NCI-H2107 (cell line): Measurements from ENCODE around the gene STK24.
"Not testable (repeated sequence)": the region's sequence is repeated elsewhere in the genome, so short reads cannot be mapped to it uniquely, and the experiment has no call there.

ENCODE experiments used
- DNase-seq: peaks from one replicate; lab custom pipeline; 2025; lab: John Stamatoyannopoulos, UW

STK24 gene

GRCh38 chr13:98576963-98577835, at the start of gene STK24:
Gene STK24 (minus strand): TSS chr13:98577107. CDS start chr13:98576786, 321 bp downstream.
- peak; percentile 52 for DNase-seq

DNA sequence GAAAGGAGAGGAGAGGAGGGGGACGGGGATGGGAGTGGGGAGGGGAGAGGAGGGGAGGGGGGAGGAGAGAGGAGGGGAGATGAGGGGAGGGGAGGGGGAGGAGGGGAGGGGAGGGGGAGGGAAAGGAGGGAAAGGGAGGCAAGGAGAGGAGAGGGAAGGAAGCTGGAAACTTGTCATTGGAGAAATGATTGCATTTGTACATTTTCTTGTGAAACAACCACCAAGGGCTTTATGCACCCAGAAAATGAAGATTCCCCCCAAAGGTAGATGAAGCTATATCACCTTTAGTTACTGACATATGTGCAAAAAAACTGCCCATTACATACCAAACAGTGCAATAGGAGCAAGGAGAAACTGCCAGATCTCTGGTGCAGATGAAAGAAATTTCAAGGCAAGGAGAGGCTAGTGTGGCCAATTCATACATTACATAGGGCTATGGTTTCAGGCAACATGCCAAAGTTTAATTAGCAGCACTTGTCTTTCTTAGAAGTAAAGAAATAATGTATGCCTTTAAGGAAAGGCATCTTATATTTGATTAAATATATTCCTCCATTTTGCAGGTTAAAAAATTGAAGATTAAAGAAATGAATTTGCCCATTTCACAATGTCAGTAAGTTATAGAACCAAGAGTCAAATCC, 49.5 kb upstream of the STK24 start:
- no peak for DNase-seq

DNA sequence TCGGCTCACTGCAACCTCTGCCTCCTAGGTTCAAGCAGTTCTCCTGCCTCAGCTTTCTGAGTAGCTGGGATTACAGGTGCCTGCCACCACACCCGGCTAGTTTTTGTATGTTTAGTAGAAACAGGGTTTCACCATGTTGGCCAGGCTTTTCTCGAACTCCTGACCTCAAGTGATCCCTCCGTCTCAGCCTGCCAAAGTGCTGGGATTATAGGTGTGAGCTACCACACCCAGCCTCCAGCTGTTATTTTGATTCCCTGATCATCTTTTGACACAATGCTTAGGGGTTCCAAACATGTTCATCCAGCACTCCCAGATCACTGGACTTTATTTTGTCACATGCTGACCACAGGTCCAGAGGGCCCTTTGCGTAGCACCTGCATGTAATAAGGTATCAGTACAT, 47.7 kb upstream of the STK24 start:
- DNase-seq: not testable (repeated sequence)

- DNase-seq: no peak
Observed at GRCh38 chr13:98622931-98623331, 46.0 kb upstream of the STK24 start.

DNA sequence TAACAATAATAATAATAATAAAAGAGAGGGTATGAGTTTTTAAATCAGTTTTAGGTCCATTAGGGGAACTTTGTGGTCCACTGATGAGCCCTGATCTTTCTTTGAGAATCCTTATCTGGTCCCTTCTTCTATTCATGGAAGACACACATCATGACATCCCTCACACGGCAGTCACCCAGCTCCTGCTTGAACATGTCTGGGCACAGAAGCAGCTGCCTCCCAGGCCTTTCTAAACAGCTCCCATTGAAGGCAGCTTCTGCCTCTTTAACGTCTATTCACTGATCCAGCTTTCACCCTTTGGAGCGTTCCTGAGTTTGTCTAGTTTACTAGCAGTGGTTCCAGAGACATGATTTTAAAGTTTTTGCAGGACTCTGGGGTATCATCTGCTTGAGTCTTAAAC, 42.6 kb upstream of the STK24 start:
- DNase-seq: no peak

DNA sequence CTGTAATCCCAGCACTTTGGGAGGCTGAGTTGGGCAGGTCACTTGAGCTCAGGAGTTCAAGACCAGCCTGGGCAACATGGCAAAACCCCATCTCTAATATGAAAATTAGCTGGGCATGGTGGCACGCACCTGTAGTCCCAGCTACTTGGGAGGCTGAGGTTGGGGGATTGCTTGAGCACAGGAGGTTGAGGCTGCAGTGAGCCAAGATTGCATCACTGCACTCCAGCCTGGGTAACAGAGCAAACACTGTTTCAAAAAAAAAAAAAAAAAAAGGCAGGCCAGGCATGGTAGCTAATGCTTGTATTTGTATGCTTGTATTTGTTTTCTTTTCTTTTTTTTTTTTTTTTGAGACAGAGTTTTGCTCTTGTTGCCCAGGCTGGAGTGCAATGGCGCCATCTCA, 38.7 kb upstream of the STK24 start:
- not testable (repeated sequence) for DNase-seq

- DNase-seq: no peak
Observed at GRCh38 chr13:98613591-98613990, 36.7 kb upstream of the STK24 start.

DNA sequence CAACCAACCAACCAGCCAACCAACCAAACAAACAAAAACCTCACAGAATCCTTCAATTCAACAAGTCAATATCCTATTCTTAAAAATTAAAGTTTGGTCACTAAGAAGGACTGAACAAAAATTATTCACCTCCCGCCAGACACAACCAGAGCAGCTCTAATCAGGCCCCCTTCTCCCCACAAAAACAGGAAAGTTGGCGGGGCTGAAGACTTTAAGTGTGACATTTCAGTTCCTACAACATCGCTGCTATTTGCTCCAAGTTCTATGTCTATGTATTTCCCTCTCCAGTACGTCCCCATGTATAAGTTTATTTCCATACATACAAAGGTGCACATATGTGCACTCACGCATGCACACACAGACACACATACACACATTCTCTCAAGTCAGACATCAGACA, 32.8 kb upstream of the STK24 start:
- DNase-seq: no peak

GRCh38 chr13:98606296-98606695, 29.4 kb upstream of the STK24 start:
- no peak for DNase-seq

DNA sequence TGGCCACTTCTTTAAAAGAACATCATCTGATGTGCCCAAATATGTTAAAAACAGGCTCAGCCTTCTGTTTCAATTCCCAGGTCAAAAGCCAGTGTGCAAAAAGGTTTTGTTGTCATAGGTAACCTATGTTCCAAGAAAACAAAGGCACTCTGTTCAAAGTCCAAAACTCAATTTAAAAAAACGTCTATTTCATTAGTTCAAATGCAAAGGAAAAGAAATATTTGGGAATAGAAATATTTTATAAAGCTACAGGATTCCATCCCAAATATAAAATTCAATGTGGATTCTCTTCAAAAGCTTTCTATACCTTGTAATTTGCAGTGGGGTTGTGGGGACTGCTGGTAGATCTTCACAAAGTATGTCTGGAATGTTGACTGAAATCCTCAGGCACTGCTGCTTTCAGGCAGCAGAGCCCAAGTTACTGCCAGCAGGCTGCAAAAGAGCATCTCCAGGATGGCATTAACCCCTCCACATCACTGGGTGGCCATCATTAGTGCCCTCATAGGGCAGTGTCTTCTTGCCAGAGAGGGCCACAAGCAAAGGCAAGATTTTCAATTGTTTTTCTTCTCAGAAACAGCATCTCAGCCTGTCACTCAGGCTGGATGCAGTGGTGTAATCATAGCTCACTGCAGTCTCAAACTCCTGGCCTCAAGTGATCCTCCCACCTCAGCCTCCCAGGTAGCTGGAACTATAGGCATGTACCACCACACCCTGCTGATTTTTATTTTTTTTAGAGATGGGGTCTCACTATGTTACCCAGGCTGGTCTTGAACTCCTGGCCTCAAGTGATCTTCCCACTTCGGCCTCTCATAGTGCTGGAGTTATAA, 22.8 kb upstream of the STK24 start:
- DNase-seq: no peak

GRCh38 chr13:98598043-98598442, 21.1 kb upstream of the STK24 start:
- DNase-seq: no peak

GRCh38 chr13:98595134-98595533, 18.2 kb upstream of the STK24 start:
- DNase-seq: no peak

- DNase-seq: no peak
Observed at GRCh38 chr13:98592362-98592732, 15.4 kb upstream of the STK24 start.

- DNase-seq: no peak
Observed at GRCh38 chr13:98591721-98592361, 14.9 kb upstream of the STK24 start.

DNA sequence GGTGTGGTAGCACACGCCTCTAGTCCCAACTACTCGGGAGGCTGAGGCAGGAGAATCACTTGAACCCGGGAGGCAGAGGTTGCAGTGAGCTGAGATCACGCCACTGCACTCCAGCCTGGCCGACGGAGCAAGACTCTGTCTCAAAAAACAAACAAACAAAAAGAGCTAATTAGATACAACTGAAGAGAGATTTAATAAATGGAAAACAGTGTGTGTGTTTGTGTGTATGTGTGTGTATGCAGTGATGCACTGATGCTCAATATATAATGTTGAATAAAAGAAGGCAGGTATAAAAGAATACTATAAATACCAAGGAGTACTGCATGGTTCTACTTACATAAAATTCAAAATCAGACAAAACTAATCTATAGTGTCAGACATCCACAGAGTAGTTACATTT, 13.6 kb upstream of the STK24 start:
- DNase-seq: not testable (repeated sequence)

- not testable (repeated sequence) for DNase-seq
Observed at GRCh38 chr13:98589516-98589915, 12.6 kb upstream of the STK24 start.

DNA sequence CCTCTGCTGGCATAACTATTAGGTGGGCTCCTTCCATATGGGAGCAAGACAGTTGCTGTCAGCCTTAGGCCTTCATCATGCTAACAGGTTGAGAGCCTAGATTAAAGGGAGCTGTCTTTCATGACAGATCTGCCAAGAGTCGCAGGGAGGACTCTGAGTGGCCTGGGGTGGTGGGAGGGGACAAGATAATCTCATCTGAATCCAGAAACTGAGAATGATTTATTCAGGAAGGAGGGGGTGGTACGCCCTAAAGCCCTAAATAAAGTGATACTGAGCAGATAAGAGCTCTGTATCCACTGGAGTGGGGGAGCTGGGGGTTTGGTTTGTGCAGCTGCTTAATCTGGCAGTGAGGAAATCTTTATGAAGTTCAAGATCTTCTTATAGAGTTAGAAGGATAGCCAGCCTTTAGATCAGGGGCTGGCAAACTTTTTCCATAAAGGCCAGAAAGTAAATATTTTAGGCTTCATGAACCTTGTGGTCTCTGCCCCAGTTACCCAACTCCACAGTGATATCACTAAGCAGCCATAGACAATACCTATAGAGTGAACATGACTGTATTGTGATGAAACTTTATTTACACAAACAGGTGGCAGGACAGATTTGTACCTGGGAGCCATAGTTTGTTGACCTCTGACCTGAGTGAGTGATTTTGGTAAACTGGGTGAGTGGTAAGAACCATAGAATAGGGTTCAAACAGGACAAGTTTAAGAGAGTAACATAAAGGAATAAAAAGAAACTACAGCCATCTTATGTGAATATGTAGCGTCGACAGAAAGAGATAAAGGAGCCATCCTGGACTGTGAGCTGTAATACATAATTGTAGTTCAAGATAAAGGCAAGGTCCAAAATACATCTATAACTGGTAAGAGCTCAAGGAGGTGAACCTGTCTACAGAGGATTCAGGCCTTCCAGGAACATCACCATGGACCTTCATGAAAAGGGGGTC, 9.8 kb upstream of the STK24 start:
- DNase-seq: no peak

DNA sequence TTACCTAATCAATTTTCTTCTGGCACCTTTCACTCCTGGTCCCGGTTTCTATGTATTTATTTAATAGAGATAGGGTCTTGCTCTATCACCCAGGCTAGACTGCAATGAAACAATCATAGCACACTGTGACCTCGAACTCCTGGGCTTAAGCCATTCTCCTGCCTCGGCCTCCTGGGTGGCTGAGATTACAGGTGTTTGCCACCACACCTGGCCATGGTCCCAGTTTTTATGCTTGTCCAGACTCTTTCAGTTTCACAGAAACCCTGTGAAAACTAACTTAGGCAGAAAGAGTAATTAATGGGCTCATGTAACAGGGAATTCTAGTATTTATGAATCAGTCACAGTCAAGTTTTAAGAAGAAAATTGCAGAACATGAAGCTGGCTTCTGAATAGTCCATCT, 9.0 kb upstream of the STK24 start:
- DNase-seq: no peak

DNA sequence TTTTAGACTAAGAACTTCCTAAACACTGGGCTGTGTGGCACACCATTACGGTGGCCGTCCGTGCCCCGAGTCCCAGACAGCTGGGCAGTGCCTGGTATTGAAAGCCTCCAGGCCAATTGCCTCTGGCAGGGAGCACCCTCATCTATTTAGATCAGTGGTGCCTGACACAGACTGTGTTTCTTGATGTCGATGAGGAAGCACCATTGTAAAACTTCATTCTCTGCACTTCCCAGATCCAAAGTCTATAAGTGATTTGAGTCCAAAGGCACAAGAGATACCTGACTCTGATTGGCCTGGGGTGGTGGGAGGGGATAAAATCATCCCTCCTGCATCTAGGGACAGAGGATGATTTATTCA, 8.5 kb upstream of the STK24 start:
- no peak for DNase-seq

- DNase-seq: no peak
Observed at GRCh38 chr13:98584668-98585397, 7.9 kb upstream of the STK24 start.
